HepG2 (cell line): ENCODE results near the gene SSNA1. TPM values are rescaled to one million over a fixed set of nuclear protein-coding genes. Genes with fewer than 3 reads are reported as not detected.

Experiments
- FOSL2 ChIP-seq: sonication (generic); formaldehyde crosslinking; IDR thresholded peaks from 2 replicates; pipeline ENCODE4 v1.4.0; 2020; ENCODE audit warnings: missing genetic modification reagents
- FOXC1 ChIP-seq: sonication (generic); formaldehyde crosslinking; IDR thresholded peaks from 2 replicates; pipeline ENCODE4 v1.8.0; 2022; ENCODE audit warnings: mild to moderate bottlenecking, missing genetic modification reagents, borderline replicate concordance
- FOXO1 ChIP-seq: sonication (generic); formaldehyde crosslinking; IDR thresholded peaks from 2 replicates; pipeline ENCODE4 v1.4.0; 2020; ENCODE audit warnings: missing genetic modification reagents
- KLF6 ChIP-seq: IDR thresholded peaks from 2 replicates; pipeline ENCODE4 v1.8.0; 2016; ENCODE audit warnings: missing biosample characterization, missing genetic modification reagents
- PRMT3 ChIP-seq: sonication (generic); formaldehyde crosslinking; IDR thresholded peaks from 2 replicates; pipeline ENCODE4 v1.8.1; 2022; ENCODE audit warnings: low read depth, mild to moderate bottlenecking, moderate library complexity, missing genetic modification reagents, borderline replicate concordance
- RBM39 ChIP-seq: fragments of 200-400 bp; formaldehyde crosslinking; IDR thresholded peaks from one replicate; pipeline ENCODE4 v1.6.1; 2018; ENCODE audit warnings: antibody characterized with exemption, mild to moderate bottlenecking, low read depth, low read length; ENCODE audit not compliant: poor library complexity, severe bottlenecking
- TCF12 ChIP-seq, 2 experiments: fragments of 450-650 bp in 1 of 2; sonication (generic) in 1 of 2; formaldehyde crosslinking in 1 of 2; IDR thresholded peaks; 2 replicates each; pipeline versions ENCODE4 v1.6.1 to v1.8.0; 2017 to 2022; ENCODE audit warnings: antibody characterized with exemption in 1 of 2, mild to moderate bottlenecking in 1 of 2, missing genetic modification reagents in 1 of 2, moderate library complexity in 1 of 2
- TSC22D2 ChIP-seq: sonication (generic); formaldehyde crosslinking; IDR thresholded peaks from 2 replicates; pipeline ENCODE4 v1.5.1; 2020; ENCODE audit warnings: missing genetic modification reagents, mild to moderate bottlenecking, borderline replicate concordance
- ZFP1 ChIP-seq: IDR thresholded peaks from 2 replicates; pipeline ENCODE4 v1.6.1; 2016
- ZNF12 ChIP-seq: sonication (generic); formaldehyde crosslinking; IDR thresholded peaks from 2 replicates; pipeline ENCODE4 v1.5.0; 2020; ENCODE audit warnings: missing genetic modification reagents
- ZNF207 ChIP-seq: fragments of 450-650 bp; IDR thresholded peaks from 2 replicates; pipeline ENCODE4 v1.6.1; 2016; ENCODE audit warnings: antibody characterized with exemption, borderline replicate concordance
- ZNF468 ChIP-seq: sonication (generic); formaldehyde crosslinking; IDR thresholded peaks from 2 replicates; pipeline ENCODE4 v1.8.0; 2022; ENCODE audit warnings: mild to moderate bottlenecking, moderate library complexity, missing genetic modification reagents
- ZNF562 ChIP-seq: sonication (generic); formaldehyde crosslinking; IDR thresholded peaks from 2 replicates; pipeline ENCODE4 v1.8.0; 2022; ENCODE audit warnings: missing genetic modification reagents, borderline replicate concordance
- ZNF569 ChIP-seq: sonication (generic); formaldehyde crosslinking; IDR thresholded peaks from 2 replicates; pipeline ENCODE4 v1.5.0; 2020; ENCODE audit warnings: mild to moderate bottlenecking, missing genetic modification reagents, moderate library complexity, borderline replicate concordance
- ZNF709 ChIP-seq: sonication (generic); formaldehyde crosslinking; IDR thresholded peaks from 2 replicates; pipeline ENCODE4 v1.5.0; 2020; ENCODE audit warnings: mild to moderate bottlenecking, missing genetic modification reagents
- ZNF772 ChIP-seq: sonication (generic); formaldehyde crosslinking; IDR thresholded peaks from 2 replicates; pipeline ENCODE4 v1.5.0; 2020; ENCODE audit warnings: mild to moderate bottlenecking, missing genetic modification reagents
- ZNF773 ChIP-seq: sonication (generic); formaldehyde crosslinking; IDR thresholded peaks from 2 replicates; pipeline ENCODE4 v1.4.0; 2020; ENCODE audit warnings: missing genetic modification reagents, borderline replicate concordance
- ZNF782 ChIP-seq: sonication (generic); formaldehyde crosslinking; IDR thresholded peaks from 2 replicates; pipeline ENCODE4 v1.4.0; 2020; ENCODE audit warnings: missing genetic modification reagents, mild to moderate bottlenecking, borderline replicate concordance
- polyA plus RNA-seq, 8 experiments: library from polyadenylated mRNA; depleted of rRNA in 3 of 8; stranded (reverse) in 7 of 8; unstranded in 1 of 8; fragments of >200 nt; fragmentation: Illumina TruSeq in 4 of 8; extraction: Trizol in 4 of 8; gene quantifications; 2 replicates each; pipeline versions ENCODE4 v1.2.1 to v1.2.3, GENCODE V29; 2011 to 2016; ENCODE audit warnings: low read depth in 4 of 8, missing spikeins in 1 of 8, mixed read lengths in 1 of 8; ENCODE audit not compliant: insufficient read depth in 1 of 8
- total RNA-seq, 5 experiments: library from RNA; depleted of rRNA; stranded (reverse); fragments of >200 nt; fragmentation: Illumina TruSeq; extraction: Trizol; gene quantifications; 2 replicates each; pipeline ENCODE4 v1.2.3, GENCODE V29; 2016; ENCODE audit warnings: low read depth in 1 of 5
- TF ChIP-seq, protein P1 (sequence below): sonication (generic); formaldehyde crosslinking; IDR thresholded peaks from 2 replicates; pipeline ENCODE4 v1.8.0; 2022; ENCODE audit warnings: missing genetic modification reagents, mild to moderate bottlenecking, borderline replicate concordance
- TF ChIP-seq, protein P2 (sequence below): sonication (generic); formaldehyde crosslinking; IDR thresholded peaks from 2 replicates; pipeline ENCODE4 v1.4.0; 2020; ENCODE audit warnings: mild to moderate bottlenecking, missing genetic modification reagents
- TF ChIP-seq, protein P3 (sequence below): sonication (generic); formaldehyde crosslinking; IDR thresholded peaks from 2 replicates; pipeline ENCODE4 v1.5.1; 2020; ENCODE audit warnings: missing genetic modification reagents, mild to moderate bottlenecking, borderline replicate concordance
- TF ChIP-seq, protein P4 (sequence below): sonication (generic); formaldehyde crosslinking; conservative IDR thresholded peaks from 2 replicates; pipeline ENCODE4 v1.4.0; 2020; ENCODE audit warnings: missing genetic modification reagents

SSNA1 gene
- total and polyA plus RNA-seq, 2 of the 13 experiments (the other 11 are each of a cell fraction or from before 2014, with no cell fraction given), result 35.9 to 49.4 TPM

DNA sequence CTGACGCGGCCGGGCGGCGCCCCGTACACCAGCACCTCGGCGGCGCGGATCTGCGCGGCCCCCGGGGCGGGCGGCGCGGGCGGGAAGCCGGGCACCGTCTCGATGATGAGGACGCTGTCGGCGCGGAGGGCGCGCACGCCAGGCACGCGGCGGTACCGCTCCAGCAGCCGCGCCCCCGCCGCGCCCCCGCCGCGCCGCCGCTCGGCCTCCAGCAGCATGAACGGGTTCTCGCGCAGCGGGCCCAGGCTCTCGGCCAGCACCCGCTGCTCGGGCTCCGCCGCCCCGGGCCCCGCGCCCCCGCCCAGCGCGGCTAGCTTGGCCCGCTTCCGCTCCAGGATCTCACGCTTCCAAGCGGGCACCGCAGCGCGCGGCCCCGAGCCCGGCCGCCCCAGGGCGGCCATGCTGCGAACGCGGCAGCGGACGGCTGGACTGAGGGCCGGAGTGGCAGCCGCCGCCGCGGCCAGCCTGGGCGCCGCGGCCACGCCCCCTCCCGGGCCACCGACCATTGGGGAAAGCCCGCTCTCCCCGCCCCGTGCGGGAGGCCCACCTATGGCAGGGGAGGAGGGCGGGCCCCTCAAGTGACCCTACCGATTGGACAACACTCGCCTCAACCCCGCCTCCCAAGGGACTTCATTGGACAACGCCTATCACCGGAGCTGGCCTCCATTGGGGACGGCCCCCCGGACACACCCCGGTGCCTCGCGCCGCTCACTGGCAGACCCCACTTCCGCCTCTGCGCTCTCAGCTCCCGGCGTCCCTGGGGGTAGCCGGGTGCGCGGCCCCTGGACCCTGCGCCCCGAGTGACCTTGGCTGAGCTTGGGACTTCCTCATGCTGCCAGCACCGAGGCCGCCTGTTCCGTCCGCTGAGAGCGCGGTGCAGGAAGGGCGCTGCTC, 12.1 kb downstream of the SSNA1 start, which contains the start of gene TPRN (continued):
- TF ChIP-seq, protein P1, sequence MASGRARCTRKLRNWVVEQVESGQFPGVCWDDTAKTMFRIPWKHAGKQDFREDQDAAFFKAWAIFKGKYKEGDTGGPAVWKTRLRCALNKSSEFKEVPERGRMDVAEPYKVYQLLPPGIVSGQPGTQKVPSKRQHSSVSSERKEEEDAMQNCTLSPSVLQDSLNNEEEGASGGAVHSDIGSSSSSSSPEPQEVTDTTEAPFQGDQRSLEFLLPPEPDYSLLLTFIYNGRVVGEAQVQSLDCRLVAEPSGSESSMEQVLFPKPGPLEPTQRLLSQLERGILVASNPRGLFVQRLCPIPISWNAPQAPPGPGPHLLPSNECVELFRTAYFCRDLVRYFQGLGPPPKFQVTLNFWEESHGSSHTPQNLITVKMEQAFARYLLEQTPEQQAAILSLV (CRISPR knock-in tag), result no peak; the same call in none of the 2 replicates
- peak; percentile 46; the same call in 1 of the 2 replicates for TF ChIP-seq ZNF709 (CRISPR knock-in tag)
- 0 out of 2 replicates have a peak, but pooled peaks have one; percentile 10 for TF ChIP-seq ZNF12
- no peak for TF ChIP-seq RBM39
- peak; percentile 74 for TF ChIP-seq ZFP1 (CRISPR knock-in tag)
- TF ChIP-seq ZNF207, result no peak
- TF ChIP-seq ZNF772, result peak; percentile 95
- no peak for TF ChIP-seq ZNF782 (CRISPR knock-in tag)
- TF ChIP-seq, protein P2, sequence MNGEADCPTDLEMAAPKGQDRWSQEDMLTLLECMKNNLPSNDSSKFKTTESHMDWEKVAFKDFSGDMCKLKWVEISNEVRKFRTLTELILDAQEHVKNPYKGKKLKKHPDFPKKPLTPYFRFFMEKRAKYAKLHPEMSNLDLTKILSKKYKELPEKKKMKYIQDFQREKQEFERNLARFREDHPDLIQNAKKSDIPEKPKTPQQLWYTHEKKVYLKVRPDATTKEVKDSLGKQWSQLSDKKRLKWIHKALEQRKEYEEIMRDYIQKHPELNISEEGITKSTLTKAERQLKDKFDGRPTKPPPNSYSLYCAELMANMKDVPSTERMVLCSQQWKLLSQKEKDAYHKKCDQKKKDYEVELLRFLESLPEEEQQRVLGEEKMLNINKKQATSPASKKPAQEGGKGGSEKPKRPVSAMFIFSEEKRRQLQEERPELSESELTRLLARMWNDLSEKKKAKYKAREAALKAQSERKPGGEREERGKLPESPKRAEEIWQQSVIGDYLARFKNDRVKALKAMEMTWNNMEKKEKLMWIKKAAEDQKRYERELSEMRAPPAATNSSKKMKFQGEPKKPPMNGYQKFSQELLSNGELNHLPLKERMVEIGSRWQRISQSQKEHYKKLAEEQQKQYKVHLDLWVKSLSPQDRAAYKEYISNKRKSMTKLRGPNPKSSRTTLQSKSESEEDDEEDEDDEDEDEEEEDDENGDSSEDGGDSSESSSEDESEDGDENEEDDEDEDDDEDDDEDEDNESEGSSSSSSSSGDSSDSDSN (CRISPR knock-in tag), result peak; percentile 92
- TF ChIP-seq, protein P3, sequence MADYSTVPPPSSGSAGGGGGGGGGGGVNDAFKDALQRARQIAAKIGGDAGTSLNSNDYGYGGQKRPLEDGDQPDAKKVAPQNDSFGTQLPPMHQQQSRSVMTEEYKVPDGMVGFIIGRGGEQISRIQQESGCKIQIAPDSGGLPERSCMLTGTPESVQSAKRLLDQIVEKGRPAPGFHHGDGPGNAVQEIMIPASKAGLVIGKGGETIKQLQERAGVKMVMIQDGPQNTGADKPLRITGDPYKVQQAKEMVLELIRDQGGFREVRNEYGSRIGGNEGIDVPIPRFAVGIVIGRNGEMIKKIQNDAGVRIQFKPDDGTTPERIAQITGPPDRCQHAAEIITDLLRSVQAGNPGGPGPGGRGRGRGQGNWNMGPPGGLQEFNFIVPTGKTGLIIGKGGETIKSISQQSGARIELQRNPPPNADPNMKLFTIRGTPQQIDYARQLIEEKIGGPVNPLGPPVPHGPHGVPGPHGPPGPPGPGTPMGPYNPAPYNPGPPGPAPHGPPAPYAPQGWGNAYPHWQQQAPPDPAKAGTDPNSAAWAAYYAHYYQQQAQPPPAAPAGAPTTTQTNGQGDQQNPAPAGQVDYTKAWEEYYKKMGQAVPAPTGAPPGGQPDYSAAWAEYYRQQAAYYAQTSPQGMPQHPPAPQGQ (CRISPR knock-in tag), result no peak
- TF ChIP-seq, protein P4, sequence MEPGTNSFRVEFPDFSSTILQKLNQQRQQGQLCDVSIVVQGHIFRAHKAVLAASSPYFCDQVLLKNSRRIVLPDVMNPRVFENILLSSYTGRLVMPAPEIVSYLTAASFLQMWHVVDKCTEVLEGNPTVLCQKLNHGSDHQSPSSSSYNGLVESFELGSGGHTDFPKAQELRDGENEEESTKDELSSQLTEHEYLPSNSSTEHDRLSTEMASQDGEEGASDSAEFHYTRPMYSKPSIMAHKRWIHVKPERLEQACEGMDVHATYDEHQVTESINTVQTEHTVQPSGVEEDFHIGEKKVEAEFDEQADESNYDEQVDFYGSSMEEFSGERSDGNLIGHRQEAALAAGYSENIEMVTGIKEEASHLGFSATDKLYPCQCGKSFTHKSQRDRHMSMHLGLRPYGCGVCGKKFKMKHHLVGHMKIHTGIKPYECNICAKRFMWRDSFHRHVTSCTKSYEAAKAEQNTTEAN (CRISPR knock-in tag), result peak; percentile 33
- TF ChIP-seq PRMT3, result no peak
- TF ChIP-seq TSC22D2 (CRISPR knock-in tag), result no peak
- peak; percentile 77; the same call in 1 of the 2 replicates for TF ChIP-seq FOXC1 (CRISPR knock-in tag)
- peak; percentile 50; the same call in 1 of the 2 replicates for TF ChIP-seq FOXO1
- no peak; the same call in none of the 2 replicates for TF ChIP-seq FOSL2 (CRISPR knock-in tag)
- peak; percentile 45; the same call in 1 of the 2 replicates for TF ChIP-seq ZNF773 (CRISPR knock-in tag)
- no peak for TF ChIP-seq ZNF569 (CRISPR knock-in tag)
- peak; percentile 68; the same call in 1 of the 2 replicates for TF ChIP-seq KLF6
- TF ChIP-seq ZNF468 (CRISPR knock-in tag), result no peak
- TF ChIP-seq ZNF562, result no peak
- no peak for TF ChIP-seq TCF12 (IDR thresholded peaks at IDR 0.05)
- TF ChIP-seq TCF12 (CRISPR knock-in tag; IDR thresholded peaks at IDR 0.05), result no peak
